ENCODE measurements around the gene ZNF534. TPM values are rescaled to one million over a fixed set of nuclear protein-coding genes. Genes with fewer than 3 reads are reported as not detected.
A peak's percentile ranks its signal among the peaks of the same experiment; 100 is the strongest.

ZNF534 gene
- total RNA-seq, 2 experiments from 2014 or later: not detected

DNA sequence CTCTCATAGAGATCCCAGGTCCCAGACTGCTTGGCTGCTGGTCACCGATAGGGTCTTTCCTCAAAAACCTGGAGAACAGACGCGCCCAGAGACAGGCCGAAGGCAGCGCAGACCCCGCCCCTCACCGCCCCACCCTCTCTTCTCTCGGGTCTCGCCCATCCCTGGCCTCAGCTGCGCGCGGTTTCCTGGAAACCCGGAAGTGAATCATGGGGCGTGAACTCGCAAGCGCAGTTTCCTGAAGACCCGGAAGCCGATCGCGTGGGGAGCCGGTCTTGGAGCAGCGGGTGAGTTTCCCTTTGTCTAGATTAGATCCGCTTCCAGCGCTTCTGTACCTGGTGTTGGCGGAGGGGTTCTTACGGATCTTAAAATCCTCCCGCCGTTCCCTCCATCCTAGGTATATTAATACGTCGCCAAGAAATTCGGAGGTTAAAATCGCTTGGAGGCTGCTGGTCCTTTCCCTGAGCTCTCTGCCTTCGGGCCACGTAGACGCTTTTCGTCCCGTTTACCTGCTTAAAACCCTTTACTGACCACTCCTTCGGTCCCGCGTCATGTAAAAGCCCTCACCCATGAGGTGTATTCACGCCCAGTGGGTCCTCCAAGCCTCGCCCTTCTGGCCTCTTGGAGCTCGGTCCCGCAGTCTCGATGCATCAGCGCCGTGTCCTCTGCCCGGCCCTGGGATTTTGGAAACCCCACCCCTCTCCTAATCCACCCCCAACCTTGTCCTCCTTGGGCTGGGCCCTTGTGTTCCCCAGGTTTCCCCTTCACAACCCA is 24.6 kb downstream of the ZNF534 start, which contains the start of gene ZNF578:
ZNF578 (plus strand) TSS at position 230 of the 771 bp plus-strand sequence. CDS start 48,293 bp downstream, outside the sequence.
- H3K27ac Mint-ChIP-seq: peak within 1 kb of the TSS; percentile 56
- Histone ChIP-seq H3K27ac (ENCODE audit: low read depth in 1 of 2, low read length in 2 of 2) (no peak within 1 kb of the TSS), H3K4me1 (ENCODE audit: insufficient read depth, low read length) (peaks cover 10% of the 10 kb centered on the region), H3K27me3 (ENCODE audit: control insufficient read depth in 1 of 2, insufficient read depth in 2 of 2, low read length in 2 of 2) (no peaks in the 10 kb centered on the region), H3K4me3 (ENCODE audit: low read length) (peak within 1 kb of the TSS; percentile 74), H3K9me3 (ENCODE audit: control insufficient read depth in 1 of 2, insufficient read depth in 1 of 2, low read length in 2 of 2) (peaks cover 60 to 94% of the 10 kb centered on the region in 2 experiments), H3K36me3 (ENCODE audit: insufficient read depth, low read length) (peaks cover 14% of the 10 kb centered on the region)
- intact Hi-C loops (cut with DNase I, micrococcal nuclease): no loop called here
- H3K4me3 Mint-ChIP-seq: peak within 1 kb of the TSS; percentile 92
- peaks cover 32% of the 10 kb centered on the region for H3K9me3 Mint-ChIP-seq
- ATAC-seq (ENCODE audit: poor library complexity) (peak; percentile 94), DNase-seq (peak; percentile 25 to 81 (median 59))
- H3K36me3 Mint-ChIP-seq (ENCODE audit: low read depth): peaks cover 83% of the 10 kb centered on the region
- TF ChIP-seq, protein P1, sequence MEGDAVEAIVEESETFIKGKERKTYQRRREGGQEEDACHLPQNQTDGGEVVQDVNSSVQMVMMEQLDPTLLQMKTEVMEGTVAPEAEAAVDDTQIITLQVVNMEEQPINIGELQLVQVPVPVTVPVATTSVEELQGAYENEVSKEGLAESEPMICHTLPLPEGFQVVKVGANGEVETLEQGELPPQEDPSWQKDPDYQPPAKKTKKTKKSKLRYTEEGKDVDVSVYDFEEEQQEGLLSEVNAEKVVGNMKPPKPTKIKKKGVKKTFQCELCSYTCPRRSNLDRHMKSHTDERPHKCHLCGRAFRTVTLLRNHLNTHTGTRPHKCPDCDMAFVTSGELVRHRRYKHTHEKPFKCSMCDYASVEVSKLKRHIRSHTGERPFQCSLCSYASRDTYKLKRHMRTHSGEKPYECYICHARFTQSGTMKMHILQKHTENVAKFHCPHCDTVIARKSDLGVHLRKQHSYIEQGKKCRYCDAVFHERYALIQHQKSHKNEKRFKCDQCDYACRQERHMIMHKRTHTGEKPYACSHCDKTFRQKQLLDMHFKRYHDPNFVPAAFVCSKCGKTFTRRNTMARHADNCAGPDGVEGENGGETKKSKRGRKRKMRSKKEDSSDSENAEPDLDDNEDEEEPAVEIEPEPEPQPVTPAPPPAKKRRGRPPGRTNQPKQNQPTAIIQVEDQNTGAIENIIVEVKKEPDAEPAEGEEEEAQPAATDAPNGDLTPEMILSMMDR (IDR thresholded peaks at IDR 0.05): no peak
- H3K27me3 Mint-ChIP-seq: peaks cover under 1% of the 10 kb centered on the region
- ChIA-PET CTCF (no interaction called here), POLR2A (interaction anchor here (0.8 to 1.2 kb wide), 2 partner anchors 84 to 117 kb away, joined by 3 to 4 read pairs; partner anchors contain the start of genes ZNF610 and ZNF880)
- peaks cover 16% of the 10 kb centered on the region for H3K4me1 Mint-ChIP-seq (ENCODE audit: low read depth)

DNA sequence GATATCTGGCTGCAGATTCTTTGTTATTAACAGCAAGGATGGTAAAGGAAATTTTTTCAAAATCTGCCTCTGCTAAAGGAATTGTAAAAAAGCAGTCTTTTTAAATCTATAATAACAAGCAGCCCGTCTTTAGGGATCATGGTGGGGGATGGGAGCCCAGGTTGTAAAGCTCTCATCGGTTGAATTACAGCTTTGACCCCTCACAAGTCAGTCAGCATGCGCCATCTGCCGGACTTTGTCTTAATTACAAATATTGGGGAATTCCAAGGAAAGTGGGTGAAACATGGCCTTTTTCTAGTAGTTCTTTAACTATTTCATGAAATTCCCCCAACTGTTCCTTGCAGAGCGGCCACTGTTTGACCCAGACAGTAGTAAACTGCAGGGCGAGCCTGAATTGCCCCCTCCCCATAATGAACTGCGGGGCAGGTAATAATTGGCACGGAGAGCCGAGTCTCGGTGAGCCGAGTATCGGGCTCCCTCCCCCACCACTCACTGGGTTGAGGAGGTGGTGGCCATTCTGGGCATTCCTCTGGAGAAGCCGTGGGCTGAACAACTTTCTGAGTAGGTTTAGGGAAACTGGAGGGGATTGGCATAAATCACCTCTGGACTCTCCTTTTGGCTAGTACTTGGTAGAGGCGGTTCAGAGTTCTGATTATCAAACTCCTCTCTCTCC is 36.0 kb downstream of the ZNF534 start:
- peaks cover 90% of the 10 kb centered on the region for H3K36me3 Mint-ChIP-seq (ENCODE audit: low read depth)
- H3K27ac Mint-ChIP-seq: no peak overlapping the region
- no peaks in the 10 kb centered on the region for H3K4me1 Mint-ChIP-seq (ENCODE audit: low read depth)
- Histone ChIP-seq H3K36me3 (ENCODE audit: insufficient read depth, low read length) (no peaks in the 10 kb centered on the region), H3K27ac (ENCODE audit: low read depth in 1 of 2, low read length in 2 of 2) (no peak overlapping the region), H3K4me1 (ENCODE audit: insufficient read depth, low read length) (no peaks in the 10 kb centered on the region), H3K4me3 (ENCODE audit: low read length) (no peak overlapping the region), H3K9me3 (ENCODE audit: control insufficient read depth in 1 of 2, insufficient read depth in 1 of 2, low read length in 2 of 2) (peaks cover 26 to 94% of the 10 kb centered on the region in 2 experiments), H3K27me3 (ENCODE audit: control insufficient read depth in 1 of 2, insufficient read depth in 2 of 2, low read length in 2 of 2) (no peaks in the 10 kb centered on the region)
- ATAC-seq (ENCODE audit: poor library complexity) (no peak), DNase-seq (no peak)
- intact Hi-C loops (cut with DNase I, micrococcal nuclease): no loop called here
- CTCF ChIA-PET: no interaction called here
- TF ChIP-seq, protein P1 (IDR thresholded peaks at IDR 0.05): no peak
- no peaks in the 10 kb centered on the region for H3K27me3 Mint-ChIP-seq
- peaks cover 35% of the 10 kb centered on the region for H3K9me3 Mint-ChIP-seq
- POLR2A ChIA-PET: no interaction called here
- no peak overlapping the region for H3K4me3 Mint-ChIP-seq

DNA sequence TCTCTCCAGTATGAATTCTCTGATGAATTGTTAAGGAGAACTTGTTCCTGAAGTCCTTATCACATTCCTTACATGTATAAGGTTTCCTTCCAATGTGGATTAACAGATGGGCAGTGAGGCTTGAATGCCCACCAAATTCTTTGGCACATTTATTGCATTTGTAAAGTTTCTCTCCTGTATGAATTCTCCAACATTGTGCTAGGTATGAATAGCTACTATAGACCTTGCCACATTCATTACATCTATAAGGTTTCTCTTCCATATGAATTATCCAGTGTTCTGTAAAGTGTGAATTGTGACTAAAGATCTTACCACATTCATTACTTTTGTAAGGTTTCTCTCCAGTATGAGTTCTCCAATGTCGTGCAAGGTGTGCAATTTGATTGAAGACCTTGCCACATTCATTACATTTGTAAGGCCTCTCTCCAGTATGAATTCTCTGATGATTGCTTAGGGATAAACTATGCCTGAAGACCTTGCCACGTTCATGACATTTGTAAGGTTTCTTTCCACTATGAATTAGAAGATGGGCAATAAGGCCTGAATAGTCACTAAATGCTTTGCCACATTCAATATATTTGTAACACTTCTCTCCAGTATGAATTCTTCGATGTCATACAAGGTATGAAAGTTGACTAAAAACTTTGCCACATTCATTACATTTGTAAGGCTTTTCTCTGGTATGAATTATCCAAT is 44.9 kb downstream of the ZNF534 start:
- H3K4me1 Mint-ChIP-seq (ENCODE audit: low read depth): no peaks in the 10 kb centered on the region
- no peaks in the 10 kb centered on the region for H3K27me3 Mint-ChIP-seq
- Histone ChIP-seq H3K27ac (ENCODE audit: low read depth in 1 of 2, low read length in 2 of 2) (no peak overlapping the region), H3K9me3 (ENCODE audit: control insufficient read depth in 1 of 2, insufficient read depth in 1 of 2, low read length in 2 of 2) (peaks cover 34 to 96% of the 10 kb centered on the region in 2 experiments), H3K27me3 (ENCODE audit: control insufficient read depth in 1 of 2, insufficient read depth in 2 of 2, low read length in 2 of 2) (no peaks in the 10 kb centered on the region), H3K36me3 (ENCODE audit: insufficient read depth, low read length) (no peaks in the 10 kb centered on the region), H3K4me3 (ENCODE audit: low read length) (no peak overlapping the region), H3K4me1 (ENCODE audit: insufficient read depth, low read length) (no peaks in the 10 kb centered on the region)
- intact Hi-C loops (cut with DNase I, micrococcal nuclease): no loop called here
- CTCF ChIA-PET: no interaction called here
- no peak overlapping the region for H3K27ac Mint-ChIP-seq
- no peak overlapping the region for H3K4me3 Mint-ChIP-seq
- POLR2A ChIA-PET: no interaction called here
- TF ChIP-seq, protein P1 (IDR thresholded peaks at IDR 0.05): no peak
- DNase-seq (no peak), ATAC-seq (ENCODE audit: poor library complexity) (no peak)
- H3K9me3 Mint-ChIP-seq: peaks cover 25% of the 10 kb centered on the region
- peaks cover 88% of the 10 kb centered on the region for H3K36me3 Mint-ChIP-seq (ENCODE audit: low read depth)
